Thoracic aorta (tissue), 2 donors: Measurements from ENCODE around the gene MEG3. TPM values are rescaled to one million over a fixed set of nuclear protein-coding genes. Genes with fewer than 3 reads are reported as not detected.
A peak's percentile ranks its signal among the peaks of the same experiment; 100 is the strongest.

Experiments used
- ATAC-seq: fragments of 150-250 bp; one replicate; pipeline ENCODE4 v1.8.0; 2017; ENCODE audit warnings: low read depth; ENCODE audit not compliant: insufficient number of reproducible peaks, low FRiP score
- DNase-seq: peaks from one replicate; pipeline ENCODE4 v3.0.0-alpha.2; 2020; ENCODE audit warnings: low spot score
- H3K27ac ChIP-seq, 2 donors: fragments of 200-600 bp; sonication (generic); 1 replicate in 1 of 2; 2 replicates in 1 of 2; pipeline ENCODE4 v1.5.1; 2016; ENCODE audit warnings: mild to moderate bottlenecking in 2 of 2, moderate library complexity in 2 of 2
- H3K27me3 ChIP-seq: fragments of 200-600 bp; sonication (generic); replicated peaks from 2 replicates; pipeline ENCODE4 v1.6.0; 2016; ENCODE audit warnings: mild to moderate bottlenecking; ENCODE audit not compliant: insufficient read depth
- H3K36me3 ChIP-seq: fragments of 200-600 bp; sonication (generic); one replicate; pipeline ENCODE4 v1.5.1; 2016
- H3K4me1 ChIP-seq, 2 donors: fragments of 200-600 bp; sonication (generic); 1 replicate in 1 of 2; 2 replicates in 1 of 2; pipeline versions ENCODE4 v1.5.1 to v1.6.0; 2016; ENCODE audit warnings: low read depth in 2 of 2, mild to moderate bottlenecking in 1 of 2; ENCODE audit not compliant: control insufficient read depth in 1 of 2
- H3K4me3 ChIP-seq: fragments of 200-600 bp; sonication (generic); 2 replicates; pipeline ENCODE4 v1.5.1; 2016; ENCODE audit warnings: mild to moderate bottlenecking
- H3K9me3 ChIP-seq: fragments of 200-600 bp; sonication (generic); 2 replicates; pipeline ENCODE4 v1.5.1; 2016
- total RNA-seq, 2 donors: library from RNA; depleted of rRNA; stranded (reverse); fragments of >200 nt; gene quantifications; one replicate each; pipeline versions ENCODE4 v1.1.0 to v1.2.3, GENCODE V29; 2016
- TF ChIP-seq, protein P1 (sequence below): fragments of 200-600 bp; sonication (generic); IDR thresholded peaks from one replicate; pipeline ENCODE4 v1.5.1; 2019; ENCODE audit warnings: antibody characterized with exemption

Gene MEG3
- total RNA-seq, 2 donors from 2014 or later, result 127 to 153 TPM

DNA sequence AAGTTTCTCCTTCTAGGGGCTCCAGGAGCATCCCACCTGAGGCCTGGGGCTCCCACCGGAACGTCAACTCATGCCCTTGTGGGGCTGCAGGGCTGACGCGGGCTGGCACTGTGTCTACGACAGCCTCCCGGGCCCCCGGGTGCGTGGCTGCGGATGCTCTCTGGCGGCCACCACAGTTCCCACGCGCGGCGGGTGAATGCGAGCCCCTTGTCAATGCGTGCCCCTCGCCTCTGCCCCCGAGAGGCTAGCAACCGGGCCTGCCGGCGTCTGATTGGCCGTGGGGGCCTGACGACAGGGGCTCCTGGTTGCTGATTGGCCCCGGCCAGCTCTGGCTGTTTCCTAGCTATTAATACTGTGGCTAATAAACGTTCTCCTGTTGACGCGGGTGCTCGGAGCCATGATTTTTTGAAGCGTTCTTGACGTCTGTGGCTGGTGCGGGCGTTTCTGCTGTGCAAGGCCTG, 1.8 kb upstream of the MEG3 start:
- no peak overlapping the region for H3K4me3 ChIP-seq
- H3K27me3 ChIP-seq, result no peaks in the 10 kb centered on the region
- ATAC-seq (no peak), DNase-seq (no peak)
- no peaks in the 10 kb centered on the region for H3K36me3 ChIP-seq
- TF ChIP-seq, protein P1, sequence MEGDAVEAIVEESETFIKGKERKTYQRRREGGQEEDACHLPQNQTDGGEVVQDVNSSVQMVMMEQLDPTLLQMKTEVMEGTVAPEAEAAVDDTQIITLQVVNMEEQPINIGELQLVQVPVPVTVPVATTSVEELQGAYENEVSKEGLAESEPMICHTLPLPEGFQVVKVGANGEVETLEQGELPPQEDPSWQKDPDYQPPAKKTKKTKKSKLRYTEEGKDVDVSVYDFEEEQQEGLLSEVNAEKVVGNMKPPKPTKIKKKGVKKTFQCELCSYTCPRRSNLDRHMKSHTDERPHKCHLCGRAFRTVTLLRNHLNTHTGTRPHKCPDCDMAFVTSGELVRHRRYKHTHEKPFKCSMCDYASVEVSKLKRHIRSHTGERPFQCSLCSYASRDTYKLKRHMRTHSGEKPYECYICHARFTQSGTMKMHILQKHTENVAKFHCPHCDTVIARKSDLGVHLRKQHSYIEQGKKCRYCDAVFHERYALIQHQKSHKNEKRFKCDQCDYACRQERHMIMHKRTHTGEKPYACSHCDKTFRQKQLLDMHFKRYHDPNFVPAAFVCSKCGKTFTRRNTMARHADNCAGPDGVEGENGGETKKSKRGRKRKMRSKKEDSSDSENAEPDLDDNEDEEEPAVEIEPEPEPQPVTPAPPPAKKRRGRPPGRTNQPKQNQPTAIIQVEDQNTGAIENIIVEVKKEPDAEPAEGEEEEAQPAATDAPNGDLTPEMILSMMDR, result no peak
- no peak overlapping the region for H3K27ac ChIP-seq
- no peaks in the 10 kb centered on the region for H3K9me3 ChIP-seq
- H3K4me1 ChIP-seq, result no peaks in the 10 kb centered on the region

DNA sequence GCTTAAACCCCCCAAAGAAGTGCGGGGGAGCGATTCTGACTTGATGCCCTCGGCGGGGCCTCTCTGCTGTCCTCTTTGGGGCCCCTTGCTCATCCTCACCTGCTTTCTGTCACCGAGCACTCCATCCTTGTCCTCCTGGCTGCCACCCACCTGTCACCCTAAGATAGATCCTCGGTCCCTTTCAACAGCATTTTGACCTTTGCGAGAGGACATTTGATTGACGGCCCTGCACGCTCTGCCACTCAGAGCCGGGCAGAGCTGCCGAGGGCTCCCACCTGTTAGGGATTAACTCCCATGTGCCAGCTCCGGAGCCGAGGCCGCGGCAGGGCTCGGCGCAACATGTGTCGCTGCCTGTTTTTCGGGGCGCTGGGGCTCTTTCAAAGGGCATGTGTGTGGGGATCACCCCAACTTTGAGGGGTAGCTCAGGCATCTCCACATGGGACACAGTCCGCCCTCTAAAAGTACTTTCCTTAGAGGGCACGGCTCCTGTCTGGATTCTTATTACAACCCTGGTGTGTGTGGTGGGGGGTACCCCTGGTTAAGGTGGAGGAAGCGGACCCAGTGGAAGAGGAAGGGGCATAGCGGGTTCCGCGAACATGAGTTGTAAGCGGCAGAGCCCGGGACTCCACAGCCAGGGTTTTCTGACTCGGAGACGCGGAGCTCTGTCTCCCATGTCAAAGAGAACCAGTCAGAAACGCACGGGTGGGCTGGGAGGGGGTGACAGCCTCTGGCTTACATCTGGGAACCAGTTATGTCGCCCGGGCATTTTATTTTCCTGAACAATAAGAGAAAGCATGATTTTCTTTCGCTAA, 811 bp upstream of the MEG3 start:
- no peak overlapping the region for H3K4me3 ChIP-seq
- no peaks in the 10 kb centered on the region for H3K36me3 ChIP-seq
- ATAC-seq (no peak), DNase-seq (no peak)
- no peak overlapping the region for H3K27ac ChIP-seq
- TF ChIP-seq, protein P1, result no peak
- H3K27me3 ChIP-seq, result no peaks in the 10 kb centered on the region
- H3K4me1 ChIP-seq, result no peaks in the 10 kb centered on the region
- H3K9me3 ChIP-seq, result no peaks in the 10 kb centered on the region

DNA sequence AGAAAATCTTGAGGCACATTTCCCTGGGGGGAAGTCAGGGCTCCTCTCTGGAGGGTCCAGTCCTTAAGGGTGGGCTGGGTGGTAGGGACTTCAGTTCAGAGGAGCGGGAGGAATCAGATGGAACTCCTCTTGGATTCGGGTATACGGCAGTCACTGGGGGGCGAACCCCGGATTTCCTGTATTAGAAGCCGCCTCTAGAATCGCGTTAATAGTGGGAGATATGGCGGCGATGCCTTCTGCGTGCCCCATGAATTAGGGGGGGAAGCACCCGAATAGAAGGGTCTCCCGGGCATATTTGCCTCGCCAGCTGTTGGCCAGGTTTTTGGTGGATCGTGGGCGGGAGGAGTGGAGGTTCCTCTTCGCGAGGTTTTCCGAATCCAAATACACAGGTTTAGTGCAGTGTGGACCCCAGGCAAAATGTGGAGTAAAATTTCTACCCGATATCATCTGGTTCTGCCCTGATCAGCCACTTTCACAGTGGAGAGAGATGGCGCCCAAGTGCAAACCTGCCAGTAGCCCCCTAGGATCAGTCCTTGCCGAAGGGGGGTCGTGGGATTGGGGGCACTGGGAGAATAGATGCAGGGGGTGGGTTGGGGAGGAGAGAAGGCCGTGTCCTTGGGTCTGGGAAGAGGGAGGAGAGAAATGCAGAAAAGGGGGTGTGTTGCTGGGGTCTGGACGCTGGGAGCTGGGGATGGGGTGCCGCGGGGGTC, 628 bp downstream of the MEG3 start:
- peak overlapping the region; percentile 32 for H3K4me3 ChIP-seq
- peak overlapping the region in 1 of 2 donors; percentile 1 for H3K27ac ChIP-seq
- H3K4me1 ChIP-seq, result no peaks in the 10 kb centered on the region
- H3K36me3 ChIP-seq, result no peaks in the 10 kb centered on the region
- no peaks in the 10 kb centered on the region for H3K9me3 ChIP-seq
- DNase-seq, result no peak
- no peak for ATAC-seq
- H3K27me3 ChIP-seq, result no peaks in the 10 kb centered on the region
- TF ChIP-seq, protein P1, result no peak

DNA sequence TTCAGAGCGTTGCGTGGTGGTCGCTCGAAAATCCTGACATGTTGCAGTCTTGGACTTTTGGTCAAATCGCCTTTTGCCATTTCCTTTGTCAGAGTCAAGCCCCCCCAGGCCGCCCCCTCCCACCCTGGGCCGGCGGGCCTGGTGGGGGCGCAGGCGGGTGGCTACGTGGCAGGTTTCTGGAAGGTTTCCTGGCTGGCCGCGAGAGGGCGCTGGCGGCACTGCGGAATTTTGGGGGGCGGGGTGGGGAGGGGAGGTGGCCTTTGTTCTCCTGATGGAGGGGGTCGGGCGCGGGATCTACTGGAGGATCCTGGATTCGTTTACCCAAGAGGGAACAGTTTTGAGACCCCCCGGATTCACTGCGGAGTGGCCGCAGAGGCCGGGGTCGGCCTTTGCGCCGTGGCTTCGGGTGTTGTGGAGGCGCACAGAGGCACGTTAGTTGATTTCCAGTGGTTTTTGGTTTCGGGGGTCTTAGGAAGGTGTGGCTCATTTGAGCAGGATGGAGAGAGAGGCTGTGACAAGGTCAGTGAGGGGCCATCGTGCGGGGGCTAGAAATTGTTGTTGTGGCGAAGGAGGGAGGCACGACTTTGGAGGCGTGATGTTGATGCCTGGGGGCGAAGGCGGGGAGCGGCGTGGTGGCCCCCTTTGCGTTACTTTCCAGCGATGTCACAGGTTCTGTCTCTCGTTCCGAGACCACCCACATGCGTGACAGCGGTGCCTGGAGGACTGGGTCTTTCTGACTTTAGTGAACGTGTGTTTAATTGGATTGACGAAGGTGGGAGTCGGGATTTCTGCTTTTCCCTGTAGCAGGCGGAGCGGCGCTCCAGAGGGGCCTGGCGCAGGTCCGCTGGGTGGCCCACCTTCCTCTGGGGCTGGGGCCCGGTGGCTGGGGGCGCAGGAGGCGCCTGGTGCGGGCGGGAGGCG, 1.4 kb downstream of the MEG3 start:
- TF ChIP-seq, protein P1, result peak; percentile 35
- Histone ChIP-seq H3K27me3 (no peaks in the 10 kb centered on the region), H3K4me1 (no peaks in the 10 kb centered on the region), H3K27ac (peak overlapping the region in 1 of 2 donors; percentile 1), H3K36me3 (no peaks in the 10 kb centered on the region), H3K4me3 (peak overlapping the region; percentile 35), H3K9me3 (no peaks in the 10 kb centered on the region)
- ATAC-seq, result no peak
- DNase-seq, result no peak
